HCT116 (cell line): ENCODE results near the gene LILRA2. TPM values are rescaled to one million over a fixed set of nuclear protein-coding genes. Genes with fewer than 3 reads are reported as not detected.

Experiments used
- ATAC-seq: fragments of 200-7000 bp; cut with Tn5 transposase; 2 replicates; pipeline ENCODE4 v1.9.1; 2020; ENCODE audit warnings: mild to moderate bottlenecking, moderate library complexity
- BruUV-seq: library from RNA; stranded (reverse); fragments of 400-500 nt; replicated peaks from 2 replicates; lab custom pipeline; 2021; lab: Mats Ljungman, UMichigan
- CTCF ChIA-PET: fragments of 300-600 bp; sonication (Branson Sonifier 250); formaldehyde crosslinking; loops from one replicate; lab custom pipeline; 2021; ENCODE audit warnings: antibody characterized with exemption; lab: Charles Lee
- POLR2A ChIA-PET: fragments of 300-600, 350-600 bp; sonication (Branson Sonifier 250); formaldehyde crosslinking; loops from one replicate; lab custom pipeline; 2021; ENCODE audit warnings: antibody characterized with exemption; lab: Charles Lee
- RAD21 ChIA-PET, 2 experiments: fragments of 300-600 bp; sonication (Branson Sonifier 250); formaldehyde crosslinking; loops; one replicate each; lab custom pipeline; 2023; ENCODE audit warnings: low total read pairs in 2 of 2; ENCODE audit not compliant: uncharacterized antibody in 2 of 2, unreplicated experiment in 2 of 2, low non-redundant PET in 1 of 2; lab: Charles Lee
- DNase-seq: peaks from one replicate; pipeline ENCODE4 v3.0.0-alpha.2; 2010; ENCODE audit warnings: low read depth, low spot score
- H2AFZ ChIP-seq: fragments of 200-600 bp; shearing (Covaris generic), sonication (generic); 2 replicates; pipeline ENCODE4 v1.6.1; 2017; ENCODE audit warnings: low read depth, mixed run types, mixed read lengths, antibody characterized with exemption, low read length; ENCODE audit not compliant: poor library complexity, severe bottlenecking
- H3K27ac ChIP-seq: 2 replicates; pipeline ENCODE4 v1.5.1; 2012; ENCODE audit warnings: low read depth, low read length
- H3K27me3 ChIP-seq: fragments of 200-600 bp; sonication (generic); 2 replicates; pipeline ENCODE4 v1.6.1; 2016; ENCODE audit warnings: mixed run types, low read length, mixed read lengths; ENCODE audit not compliant: insufficient read depth
- H3K36me3 ChIP-seq, 2 experiments: fragments of 200-500 bp in 1 of 2; fragments of 200-600 bp in 1 of 2; sonication (Bioruptor generic) in 1 of 2; sonication (generic) in 1 of 2; 2 replicates each; pipeline versions ENCODE4 v1.5.1 to v1.6.1; 2014 to 2016; ENCODE audit warnings: low read length in 2 of 2, inconsistent platforms in 1 of 2, mixed read lengths in 1 of 2, mixed run types in 1 of 2; ENCODE audit not compliant: insufficient read depth in 2 of 2, control insufficient read depth in 1 of 2
- H3K4me1 ChIP-seq, 2 experiments: fragments of 200-600 bp in 1 of 2; sonication (generic) in 1 of 2; 2 replicates each; pipeline versions ENCODE4 v1.5.1 to v1.6.1; 2012 to 2017; ENCODE audit warnings: low read length in 2 of 2, inconsistent platforms in 1 of 2, mild to moderate bottlenecking in 1 of 2, mixed read lengths in 1 of 2, mixed run types in 1 of 2, moderate library complexity in 1 of 2; ENCODE audit not compliant: insufficient read depth in 2 of 2, control insufficient read depth in 1 of 2
- H3K4me2 ChIP-seq: fragments of 200-600 bp; sonication (generic); 2 replicates; pipeline ENCODE4 v1.6.1; 2017; ENCODE audit warnings: mixed run types, low read length, mixed read lengths
- H3K4me3 ChIP-seq, 2 experiments: fragments of 200-600 bp in 1 of 2; sonication (generic) in 1 of 2; replicated peaks in 1 of 2; 2 replicates each; pipeline ENCODE4 v1.5.1; 2011 to 2016; ENCODE audit warnings: low read length in 2 of 2, control low read depth in 1 of 2, low read depth in 1 of 2, mild to moderate bottlenecking in 1 of 2, mixed read lengths in 1 of 2, mixed run types in 1 of 2
- H3K79me2 ChIP-seq: fragments of 200-600 bp; sonication (generic); 2 replicates; pipeline ENCODE4 v1.6.1; 2017; ENCODE audit warnings: mild to moderate bottlenecking, mixed run types, low read length, moderate library complexity, mixed read lengths; ENCODE audit not compliant: insufficient read depth
- H3K9ac ChIP-seq: fragments of 200-600 bp; sonication (generic); 2 replicates; pipeline ENCODE4 v1.6.1; 2016; ENCODE audit warnings: low read length, mixed read lengths
- H3K9me2 ChIP-seq: fragments of 200-600 bp; sonication (generic), shearing (Covaris generic); 2 replicates; pipeline ENCODE4 v1.6.1; 2017; ENCODE audit warnings: mixed run types, mild to moderate bottlenecking, moderate library complexity; ENCODE audit not compliant: insufficient read depth
- H3K9me3 ChIP-seq, 2 experiments: fragments of 200-500 bp in 1 of 2; fragments of 200-600 bp in 1 of 2; sonication (Bioruptor generic) in 1 of 2; sonication (generic) in 1 of 2; 2 replicates each; pipeline ENCODE4 v1.6.1; 2014 to 2017; ENCODE audit warnings: low read length in 2 of 2, mixed read lengths in 2 of 2, inconsistent platforms in 1 of 2, low read depth in 1 of 2, mild to moderate bottlenecking in 1 of 2, mixed run types in 1 of 2, moderate library complexity in 1 of 2; ENCODE audit not compliant: control insufficient read depth in 1 of 2, insufficient read depth in 1 of 2
- H4K20me1 ChIP-seq: fragments of 200-600 bp; sonication (generic), shearing (Covaris generic); 2 replicates; pipeline ENCODE4 v1.6.1; 2017; ENCODE audit warnings: mixed run types, mild to moderate bottlenecking, moderate library complexity; ENCODE audit not compliant: insufficient read depth
- CEBPB ChIP-seq: IDR thresholded peaks from 2 replicates; pipeline ENCODE4 v1.6.1; 2012; ENCODE audit warnings: low read depth
- EGR1 ChIP-seq: IDR thresholded peaks from 2 replicates; pipeline ENCODE4 v1.6.1; 2012; ENCODE audit warnings: low read depth
- ELF1 ChIP-seq: IDR thresholded peaks from 2 replicates; pipeline ENCODE4 v1.6.1; 2012; ENCODE audit warnings: low read depth, borderline replicate concordance
- EZH2 ChIP-seq: fragments of 200-600 bp; sonication (generic); IDR thresholded peaks from 2 replicates; pipeline ENCODE4 v1.6.1; 2017; ENCODE audit warnings: antibody characterized with exemption, mixed run types
- EZH2phosphoT487 ChIP-seq: fragments of 200-600 bp; IDR thresholded peaks from 2 replicates; pipeline ENCODE4 v1.6.1; 2018; ENCODE audit warnings: antibody characterized with exemption, borderline replicate concordance
- POLR2A ChIP-seq: IDR thresholded peaks from 2 replicates; pipeline ENCODE4 v1.7.0; 2011; ENCODE audit warnings: borderline replicate concordance; ENCODE audit not compliant: insufficient read depth, insufficient read length; ENCODE audit errors: extremely low read depth
- POLR2AphosphoS5 ChIP-seq: IDR thresholded peaks from 2 replicates; pipeline ENCODE4 v1.6.1; 2011; ENCODE audit warnings: mild to moderate bottlenecking, low read depth, low read length, moderate library complexity
- RAD21 ChIP-seq: IDR thresholded peaks from 2 replicates; pipeline ENCODE4 v1.6.1; 2012; ENCODE audit warnings: low read depth, mild to moderate bottlenecking
- SIN3A ChIP-seq: IDR thresholded peaks from 2 replicates; pipeline ENCODE4 v1.6.1; 2012; ENCODE audit warnings: low read depth
- SP1 ChIP-seq: IDR thresholded peaks from 2 replicates; pipeline ENCODE4 v1.6.1; 2012; ENCODE audit warnings: low read depth
- SRF ChIP-seq: IDR thresholded peaks from 2 replicates; pipeline ENCODE4 v1.6.1; 2012; ENCODE audit warnings: low read depth
- TCF7L2 ChIP-seq: IDR thresholded peaks from 2 replicates; pipeline ENCODE4 v1.7.0; 2011; ENCODE audit warnings: borderline replicate concordance, inconsistent platforms; ENCODE audit not compliant: insufficient read depth, insufficient read length; ENCODE audit errors: extremely low read depth
- YY1 ChIP-seq: IDR thresholded peaks from 2 replicates; pipeline ENCODE4 v1.6.1; 2011; ENCODE audit warnings: low read length, low read depth, moderate library complexity, mild to moderate bottlenecking; ENCODE audit not compliant: insufficient replicate concordance; ENCODE audit errors: extremely low read depth
- ZFX ChIP-seq: fragments of 450-650 bp; IDR thresholded peaks from 2 replicates; pipeline ENCODE4 v1.6.1; 2017
- ZNF274 ChIP-seq: fragments of 200-500 bp; sonication (Bioruptor generic); IDR thresholded peaks from 2 replicates; pipeline ENCODE4 v1.6.1; 2014; ENCODE audit warnings: mild to moderate bottlenecking, low read depth, low read length, inconsistent platforms
- intact Hi-C: fragments of 100-400 bp; cut with micrococcal nuclease; formaldehyde crosslinking; loops from 2 replicates; pipeline ENCODE4 v1.10.0; 2022
- total RNA-seq: library from RNA; stranded (reverse); gene quantifications from one replicate; pipeline ENCODE4 v1.2.1, GENCODE V29; 2021; ENCODE audit not compliant: unreplicated experiment
- TF ChIP-seq, protein P1 (sequence below): IDR thresholded peaks from 2 replicates; pipeline ENCODE4 v1.6.1; 2011; ENCODE audit warnings: mild to moderate bottlenecking, low read length, moderate library complexity; ENCODE audit not compliant: insufficient replicate concordance; ENCODE audit errors: extremely low read depth
- TF ChIP-seq, protein P2 (sequence below): IDR thresholded peaks from 2 replicates; pipeline ENCODE4 v1.6.1; 2012; ENCODE audit warnings: low read depth
- TF ChIP-seq, protein P3 (sequence below): IDR thresholded peaks from 2 replicates; pipeline ENCODE4 v1.6.1; 2012
- TF ChIP-seq, protein P4 (sequence below), 3 experiments: fragments of 200-600 bp in 1 of 3; sonication (generic) in 1 of 3; IDR thresholded peaks in 2 of 3; conservative IDR thresholded peaks in 1 of 3; 2 replicates each; pipeline ENCODE4 v1.5.1; 2012 to 2017; ENCODE audit warnings: low read depth in 2 of 3, low read length in 2 of 3, antibody characterized with exemption in 1 of 3, borderline replicate concordance in 1 of 3, control low read depth in 1 of 3, mild to moderate bottlenecking in 1 of 3, mixed read lengths in 1 of 3, mixed run types in 1 of 3, moderate library complexity in 1 of 3; ENCODE audit not compliant: insufficient read depth in 1 of 3

LILRA2 gene
- total RNA-seq, 1 experiment from 2014 or later: not detected

DNA sequence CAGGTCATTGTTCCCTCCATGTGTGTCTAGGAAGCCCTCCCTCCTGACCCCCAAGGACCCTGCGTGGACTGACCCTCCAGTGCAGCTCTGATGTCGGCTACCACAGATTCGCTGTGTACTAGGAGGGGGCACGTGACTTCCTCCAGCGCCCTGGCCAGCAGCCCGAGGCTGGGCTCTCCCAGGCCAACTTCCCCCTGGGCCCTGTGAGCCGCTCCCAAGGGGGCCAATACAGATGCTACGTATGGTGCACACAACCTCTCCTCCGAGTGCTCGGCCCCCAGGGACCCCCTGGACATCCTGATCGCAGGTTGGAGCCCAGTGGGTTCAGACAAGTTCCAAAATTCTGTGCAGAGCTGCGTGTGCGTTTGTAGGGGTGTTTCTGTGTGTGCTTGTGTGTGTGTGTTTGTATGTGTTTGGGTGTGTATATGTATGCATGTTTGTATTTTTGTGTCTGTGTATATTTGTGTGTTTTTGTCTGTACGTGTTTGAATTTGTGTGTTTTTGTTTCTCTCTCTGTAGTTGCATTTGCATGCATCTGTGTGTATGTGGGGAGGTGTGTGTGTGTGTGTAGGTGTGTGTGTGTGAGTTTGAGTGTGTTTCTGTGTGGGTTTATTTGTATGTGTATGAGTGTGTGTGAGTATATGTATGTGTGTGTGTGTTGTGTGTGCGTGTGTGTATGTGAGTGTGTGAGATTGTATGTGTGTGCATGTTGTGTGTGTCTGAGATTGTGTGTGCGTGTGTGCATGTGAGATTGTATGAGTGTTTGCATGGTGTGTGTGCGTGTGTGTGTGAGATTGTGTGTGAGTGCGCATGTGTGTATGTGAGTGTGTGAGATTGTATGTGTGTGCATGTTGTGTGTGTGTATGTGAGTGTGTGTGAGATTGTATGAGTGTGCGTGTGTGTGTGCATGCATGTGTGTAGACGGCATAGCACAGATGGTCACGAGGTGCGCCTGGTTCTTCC, 21.4 kb upstream of the LILRA2 start:
- H4K20me1 ChIP-seq: no peaks in the 10 kb centered on the region
- intact Hi-C loops: no loop called here
- CTCF ChIA-PET: no interaction called here
- TF ChIP-seq SRF (no peak), YY1 (no peak), POLR2A (no peak), EZH2 (no peak), EZH2phosphoT487 (no peak), ZFX (no peak), POLR2AphosphoS5 (no peak), ZNF274 (no peak), RAD21 (no peak), CEBPB (no peak), EGR1 (no peak), ELF1 (no peak), SP1 (no peak), TCF7L2 (no peak), SIN3A (no peak)
- TF ChIP-seq, protein P1, sequence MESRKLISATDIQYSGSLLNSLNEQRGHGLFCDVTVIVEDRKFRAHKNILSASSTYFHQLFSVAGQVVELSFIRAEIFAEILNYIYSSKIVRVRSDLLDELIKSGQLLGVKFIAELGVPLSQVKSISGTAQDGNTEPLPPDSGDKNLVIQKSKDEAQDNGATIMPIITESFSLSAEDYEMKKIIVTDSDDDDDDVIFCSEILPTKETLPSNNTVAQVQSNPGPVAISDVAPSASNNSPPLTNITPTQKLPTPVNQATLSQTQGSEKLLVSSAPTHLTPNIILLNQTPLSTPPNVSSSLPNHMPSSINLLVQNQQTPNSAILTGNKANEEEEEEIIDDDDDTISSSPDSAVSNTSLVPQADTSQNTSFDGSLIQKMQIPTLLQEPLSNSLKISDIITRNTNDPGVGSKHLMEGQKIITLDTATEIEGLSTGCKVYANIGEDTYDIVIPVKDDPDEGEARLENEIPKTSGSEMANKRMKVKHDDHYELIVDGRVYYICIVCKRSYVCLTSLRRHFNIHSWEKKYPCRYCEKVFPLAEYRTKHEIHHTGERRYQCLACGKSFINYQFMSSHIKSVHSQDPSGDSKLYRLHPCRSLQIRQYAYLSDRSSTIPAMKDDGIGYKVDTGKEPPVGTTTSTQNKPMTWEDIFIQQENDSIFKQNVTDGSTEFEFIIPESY: no peak
- TF ChIP-seq, protein P2, sequence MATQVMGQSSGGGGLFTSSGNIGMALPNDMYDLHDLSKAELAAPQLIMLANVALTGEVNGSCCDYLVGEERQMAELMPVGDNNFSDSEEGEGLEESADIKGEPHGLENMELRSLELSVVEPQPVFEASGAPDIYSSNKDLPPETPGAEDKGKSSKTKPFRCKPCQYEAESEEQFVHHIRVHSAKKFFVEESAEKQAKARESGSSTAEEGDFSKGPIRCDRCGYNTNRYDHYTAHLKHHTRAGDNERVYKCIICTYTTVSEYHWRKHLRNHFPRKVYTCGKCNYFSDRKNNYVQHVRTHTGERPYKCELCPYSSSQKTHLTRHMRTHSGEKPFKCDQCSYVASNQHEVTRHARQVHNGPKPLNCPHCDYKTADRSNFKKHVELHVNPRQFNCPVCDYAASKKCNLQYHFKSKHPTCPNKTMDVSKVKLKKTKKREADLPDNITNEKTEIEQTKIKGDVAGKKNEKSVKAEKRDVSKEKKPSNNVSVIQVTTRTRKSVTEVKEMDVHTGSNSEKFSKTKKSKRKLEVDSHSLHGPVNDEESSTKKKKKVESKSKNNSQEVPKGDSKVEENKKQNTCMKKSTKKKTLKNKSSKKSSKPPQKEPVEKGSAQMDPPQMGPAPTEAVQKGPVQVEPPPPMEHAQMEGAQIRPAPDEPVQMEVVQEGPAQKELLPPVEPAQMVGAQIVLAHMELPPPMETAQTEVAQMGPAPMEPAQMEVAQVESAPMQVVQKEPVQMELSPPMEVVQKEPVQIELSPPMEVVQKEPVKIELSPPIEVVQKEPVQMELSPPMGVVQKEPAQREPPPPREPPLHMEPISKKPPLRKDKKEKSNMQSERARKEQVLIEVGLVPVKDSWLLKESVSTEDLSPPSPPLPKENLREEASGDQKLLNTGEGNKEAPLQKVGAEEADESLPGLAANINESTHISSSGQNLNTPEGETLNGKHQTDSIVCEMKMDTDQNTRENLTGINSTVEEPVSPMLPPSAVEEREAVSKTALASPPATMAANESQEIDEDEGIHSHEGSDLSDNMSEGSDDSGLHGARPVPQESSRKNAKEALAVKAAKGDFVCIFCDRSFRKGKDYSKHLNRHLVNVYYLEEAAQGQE: no peak
- TF ChIP-seq, protein P3, sequence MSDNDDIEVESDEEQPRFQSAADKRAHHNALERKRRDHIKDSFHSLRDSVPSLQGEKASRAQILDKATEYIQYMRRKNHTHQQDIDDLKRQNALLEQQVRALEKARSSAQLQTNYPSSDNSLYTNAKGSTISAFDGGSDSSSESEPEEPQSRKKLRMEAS: no peak
- TF ChIP-seq, protein P4, sequence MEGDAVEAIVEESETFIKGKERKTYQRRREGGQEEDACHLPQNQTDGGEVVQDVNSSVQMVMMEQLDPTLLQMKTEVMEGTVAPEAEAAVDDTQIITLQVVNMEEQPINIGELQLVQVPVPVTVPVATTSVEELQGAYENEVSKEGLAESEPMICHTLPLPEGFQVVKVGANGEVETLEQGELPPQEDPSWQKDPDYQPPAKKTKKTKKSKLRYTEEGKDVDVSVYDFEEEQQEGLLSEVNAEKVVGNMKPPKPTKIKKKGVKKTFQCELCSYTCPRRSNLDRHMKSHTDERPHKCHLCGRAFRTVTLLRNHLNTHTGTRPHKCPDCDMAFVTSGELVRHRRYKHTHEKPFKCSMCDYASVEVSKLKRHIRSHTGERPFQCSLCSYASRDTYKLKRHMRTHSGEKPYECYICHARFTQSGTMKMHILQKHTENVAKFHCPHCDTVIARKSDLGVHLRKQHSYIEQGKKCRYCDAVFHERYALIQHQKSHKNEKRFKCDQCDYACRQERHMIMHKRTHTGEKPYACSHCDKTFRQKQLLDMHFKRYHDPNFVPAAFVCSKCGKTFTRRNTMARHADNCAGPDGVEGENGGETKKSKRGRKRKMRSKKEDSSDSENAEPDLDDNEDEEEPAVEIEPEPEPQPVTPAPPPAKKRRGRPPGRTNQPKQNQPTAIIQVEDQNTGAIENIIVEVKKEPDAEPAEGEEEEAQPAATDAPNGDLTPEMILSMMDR (IDR thresholded peaks at IDR 0.05 in 2 of 3, conservative IDR thresholded peaks at IDR 0.05 in 1 of 3; ENCODE audit: borderline replicate concordance in 1 of 3, insufficient read depth in 1 of 3, low read depth in 2 of 3, low read length in 2 of 3): no peak

More for the DNA sequence above, 21.4 kb upstream of the LILRA2 start:
- H3K4me3 ChIP-seq: no peak overlapping the region
- H3K27ac ChIP-seq: no peak overlapping the region
- ATAC-seq: no peak
- no peaks in the 10 kb centered on the region for H3K9me3 ChIP-seq
- RAD21 ChIA-PET: no interaction called here
- no peak overlapping the region for H2AFZ ChIP-seq
- H3K27me3 ChIP-seq: peaks cover 11% of the 10 kb centered on the region
- no peak overlapping the region for H3K4me2 ChIP-seq
- H3K4me1 ChIP-seq: no peaks in the 10 kb centered on the region
- no peaks in the 10 kb centered on the region for H3K36me3 ChIP-seq
- H3K9ac ChIP-seq: no peak overlapping the region
- no TSS peak for BruUV-seq
- no peak for DNase-seq
- H3K79me2 ChIP-seq: no peaks in the 10 kb centered on the region
- H3K9me2 ChIP-seq: no peaks in the 10 kb centered on the region
- POLR2A ChIA-PET: no interaction called here
